Spleen (tissue), 11 donors: ENCODE measurements around the gene PHLDB2. TPM values are rescaled to one million over a fixed set of nuclear protein-coding genes. Genes with fewer than 3 reads are reported as not detected.
A peak's percentile ranks its signal among the peaks of the same experiment; 100 is the strongest.

ENCODE experiments used
- DNase-seq: peaks from one replicate; pipeline ENCODE4 v3.0.0-alpha.2; 2020
- H3K27ac ChIP-seq, 8 donors: fragments of 200-600 bp; sonication (generic) in 7 of 8; 1 replicate in 4 of 8; 2 replicates in 4 of 8; pipeline versions ENCODE4 v1.5.0 to v1.8.0; 2016 to 2021; ENCODE audit warnings: inconsistent platforms in 4 of 8, mild to moderate bottlenecking in 4 of 8, moderate library complexity in 1 of 8
- H3K27me3 ChIP-seq, 7 donors: fragments of 200-600 bp; sonication (generic) in 6 of 7; replicated peaks in 1 of 7; 1 replicate in 4 of 7; 2 replicates in 3 of 7; pipeline versions ENCODE4 v1.5.0 to v1.8.0; 2016 to 2021; ENCODE audit warnings: inconsistent platforms in 3 of 7, mild to moderate bottlenecking in 1 of 7
- H3K36me3 ChIP-seq, 6 donors: fragments of 200-600 bp; sonication (generic) in 5 of 6; 1 replicate in 4 of 6; 2 replicates in 2 of 6; pipeline versions ENCODE4 v1.5.0 to v1.8.0; 2016 to 2021; ENCODE audit warnings: inconsistent platforms in 2 of 6
- H3K4me1 ChIP-seq, 6 donors: fragments of 200-600 bp; sonication (generic) in 5 of 6; 1 replicate in 3 of 6; 2 replicates in 3 of 6; pipeline versions ENCODE4 v1.5.0 to v1.8.0; 2016 to 2021; ENCODE audit warnings: inconsistent platforms in 3 of 6
- H3K4me3 ChIP-seq, 8 donors: fragments of 200-600 bp; sonication (generic) in 7 of 8; 1 replicate in 4 of 8; 2 replicates in 4 of 8; pipeline versions ENCODE4 v1.5.0 to v1.8.0; 2016 to 2021; ENCODE audit warnings: inconsistent platforms in 4 of 8, mild to moderate bottlenecking in 4 of 8, moderate library complexity in 2 of 8
- H3K9me3 ChIP-seq, 8 donors: fragments of 200-600 bp; sonication (generic) in 7 of 8; 1 replicate in 4 of 8; 2 replicates in 4 of 8; pipeline versions ENCODE4 v1.5.0 to v1.8.0; 2016 to 2021; ENCODE audit warnings: inconsistent platforms in 4 of 8
- POLR2A ChIP-seq, 3 donors: fragments of 450-650 bp; IDR thresholded peaks; one replicate each; pipeline ENCODE4 v1.5.1; 2017; ENCODE audit warnings: antibody characterized with exemption in 3 of 3, mild to moderate bottlenecking in 1 of 3
- POLR2AphosphoS5 ChIP-seq, 3 donors: sonication (generic); formaldehyde crosslinking; IDR thresholded peaks; one replicate each; pipeline ENCODE4 v1.5.1; 2017; ENCODE audit warnings: antibody characterized with exemption in 3 of 3
- WGBS, 5 donors: extraction: QIAGEN DNeasy Blood & Tissue Kit in 3 of 5; methylation state at CpG; one replicate each; pipeline versions ENCODE4 v1.1.5 to v1.1.7; 2013 to 2018; 5-methylcytosine and 5-hydroxymethylcytosine counted together
- intact Hi-C: fragments of 100-400 bp; cut with DNase I; formaldehyde crosslinking; loops from one replicate; pipeline ENCODE4 v1.15.0; 2023; ENCODE audit warnings: low total_unique reads
- polyA plus RNA-seq, 3 donors: library from polyadenylated mRNA; stranded (reverse); fragments of 200-250 nt; gene quantifications; one replicate each; pipeline ENCODE4 v1.2.1, GENCODE V29; 2013
- total RNA-seq, 7 donors: library from RNA; depleted of rRNA in 3 of 7; stranded (reverse); fragments of >200 nt in 3 of 7; fragmentation: NEBNext Ultra II Directional in 4 of 7; extraction: Animal tissue kit (Norgen Biotek cat#: 25700) in 4 of 7; gene quantifications; one replicate each; pipeline versions ENCODE4 v1.1.0 to v1.2.1, GENCODE V29; 2016 to 2021
- TF ChIP-seq, protein P1 (sequence below), 11 experiments: fragments of 200-600 bp in 7 of 11; fragments of 450-650 bp in 4 of 11; sonication (generic) in 4 of 11; IDR thresholded peaks in 8 of 11; conservative IDR thresholded peaks in 3 of 11; 1 replicate in 7 of 11; 2 replicates in 4 of 11; pipeline versions ENCODE4 v1.4.0 to v1.8.0; 2016 to 2021; ENCODE audit warnings: antibody characterized with exemption in 11 of 11, inconsistent platforms in 4 of 11, mild to moderate bottlenecking in 1 of 11
- donor health status: healthy with polysubstance abuse.
- donor health status: DM: no; HTN: no; CAD: no; lungs with moderate emphysema.
- donor health status: DM: no; HTN: no; CAD: no.
- donor health status: Bipolar disorder and iron deficiency.
- donor health status: healthy.
- donor health status: DM: no; HTN: no; CAD: no.
- donor health status: DM: yes; HTN: yes; CAD: no.

The PHLDB2 gene
- total and polyA plus RNA-seq, 10 donors, result 4.7 to 78.6 (median 42.3) TPM

- intact Hi-C loops, result no loop called here
- WGBS, 5 donors, result 66 to 76% (median 66%) methylated on average over 6 of the region's 6 CpGs
These were observed 1.6 kb upstream of the PHLDB2 start for GRCh38 chr3:111857474-111857873.

GRCh38 chr3:111858642-111859041 lies 423 bp upstream of the PHLDB2 start:
- H3K36me3 ChIP-seq, result no peaks in the 10 kb centered on the region
- peak overlapping the region in 7 of 8 donors; percentile 59 to 87 (median 67) for H3K4me3 ChIP-seq
- intact Hi-C loops, result no loop called here
- peaks cover 4 to 52% (median 27%) of the 10 kb centered on the region in 6 donors for H3K4me1 ChIP-seq
- no peak for DNase-seq
- peaks cover 0 to 23% (median 0%) of the 10 kb centered on the region in 7 donors for H3K27me3 ChIP-seq
- 45 to 52% (median 50%) methylated on average over 10 of the region's 10 CpGs for WGBS, 5 donors
- TF ChIP-seq POLR2A (IDR thresholded peaks at IDR 0.05) (no peak), POLR2AphosphoS5 (IDR thresholded peaks at IDR 0.05) (no peak)
- TF ChIP-seq, protein P1, sequence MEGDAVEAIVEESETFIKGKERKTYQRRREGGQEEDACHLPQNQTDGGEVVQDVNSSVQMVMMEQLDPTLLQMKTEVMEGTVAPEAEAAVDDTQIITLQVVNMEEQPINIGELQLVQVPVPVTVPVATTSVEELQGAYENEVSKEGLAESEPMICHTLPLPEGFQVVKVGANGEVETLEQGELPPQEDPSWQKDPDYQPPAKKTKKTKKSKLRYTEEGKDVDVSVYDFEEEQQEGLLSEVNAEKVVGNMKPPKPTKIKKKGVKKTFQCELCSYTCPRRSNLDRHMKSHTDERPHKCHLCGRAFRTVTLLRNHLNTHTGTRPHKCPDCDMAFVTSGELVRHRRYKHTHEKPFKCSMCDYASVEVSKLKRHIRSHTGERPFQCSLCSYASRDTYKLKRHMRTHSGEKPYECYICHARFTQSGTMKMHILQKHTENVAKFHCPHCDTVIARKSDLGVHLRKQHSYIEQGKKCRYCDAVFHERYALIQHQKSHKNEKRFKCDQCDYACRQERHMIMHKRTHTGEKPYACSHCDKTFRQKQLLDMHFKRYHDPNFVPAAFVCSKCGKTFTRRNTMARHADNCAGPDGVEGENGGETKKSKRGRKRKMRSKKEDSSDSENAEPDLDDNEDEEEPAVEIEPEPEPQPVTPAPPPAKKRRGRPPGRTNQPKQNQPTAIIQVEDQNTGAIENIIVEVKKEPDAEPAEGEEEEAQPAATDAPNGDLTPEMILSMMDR (IDR thresholded peaks at IDR 0.05 in 8 of 11, conservative IDR thresholded peaks at IDR 0.05 in 3 of 11), result no peak
- no peaks in the 10 kb centered on the region for H3K9me3 ChIP-seq
- peak overlapping the region; percentile 82 to 94 (median 92) for H3K27ac ChIP-seq

More at GRCh38 chr3:111857474-111857873, 1.6 kb upstream of the PHLDB2 start:
- TF ChIP-seq, protein P1 (IDR thresholded peaks at IDR 0.05 in 8 of 11, conservative IDR thresholded peaks at IDR 0.05 in 3 of 11), result no peak
- TF ChIP-seq POLR2A (IDR thresholded peaks at IDR 0.05), result no peak
- TF ChIP-seq POLR2AphosphoS5 (IDR thresholded peaks at IDR 0.05), result no peak
- peaks cover 0 to 23% (median 0%) of the 10 kb centered on the region in 7 donors for H3K27me3 ChIP-seq
- no peaks in the 10 kb centered on the region for H3K9me3 ChIP-seq
- H3K4me1 ChIP-seq, result peaks cover 0 to 41% (median 25%) of the 10 kb centered on the region in 6 donors
- no peak for DNase-seq
- no peaks in the 10 kb centered on the region for H3K36me3 ChIP-seq
- H3K27ac ChIP-seq, result no peak overlapping the region
- H3K4me3 ChIP-seq, result no peak overlapping the region

DNA sequence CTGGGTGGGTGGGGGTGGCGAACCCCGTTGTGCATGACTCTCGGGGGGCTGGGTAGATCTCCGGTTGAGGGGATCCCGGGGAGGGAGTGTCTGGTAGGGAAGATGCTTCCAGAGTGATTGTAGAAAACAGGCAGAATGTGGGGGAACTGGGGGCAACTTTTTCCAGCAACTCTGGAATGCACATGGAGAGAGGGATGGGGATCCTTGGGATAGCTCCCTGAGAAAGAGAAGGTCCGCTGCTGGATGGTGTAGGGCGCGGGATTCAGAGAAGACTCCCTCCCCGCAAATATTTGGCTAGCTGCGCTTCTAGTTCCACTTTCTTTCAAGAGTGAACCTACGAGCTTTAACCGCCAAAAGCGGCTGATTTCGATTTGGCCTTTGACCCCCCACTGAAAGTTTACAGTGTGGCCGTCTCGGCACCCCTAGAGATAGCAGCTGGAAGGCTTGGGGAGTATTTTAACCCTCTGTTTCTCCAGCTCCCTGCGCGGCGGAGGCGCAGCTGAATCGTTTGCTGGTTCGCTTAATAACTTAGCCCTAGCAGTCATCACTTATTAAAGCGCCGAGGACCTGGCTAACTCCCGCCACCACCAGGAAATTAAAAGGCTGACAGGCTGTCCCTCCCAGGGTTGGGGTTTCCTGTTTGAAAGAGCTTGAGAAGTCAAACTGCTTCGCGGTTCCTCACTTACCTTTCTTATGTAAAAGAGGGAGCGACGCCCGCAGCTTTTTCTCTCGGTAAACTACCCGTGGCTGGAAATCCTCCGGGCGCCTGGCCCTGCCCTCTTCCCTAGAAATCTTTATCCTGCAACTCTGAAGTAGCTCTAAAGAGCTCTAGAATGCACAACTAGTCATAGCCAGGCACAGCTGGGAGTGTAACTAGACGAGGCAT lies 1.2 kb downstream of the PHLDB2 start:
- DNase-seq, result peak; percentile 87
- TF ChIP-seq, protein P1 (IDR thresholded peaks at IDR 0.05 in 8 of 11, conservative IDR thresholded peaks at IDR 0.05 in 3 of 11), result peak in 10 of 11 experiments; percentile 20 to 69 (median 52)
- TF ChIP-seq POLR2AphosphoS5 (IDR thresholded peaks at IDR 0.05), result peak in 2 of 3 donors; percentile 69 to 73
- peak in 1 of 3 donors; percentile 69 for TF ChIP-seq POLR2A (IDR thresholded peaks at IDR 0.05)
- H3K27ac ChIP-seq, result peak overlapping the region; percentile 82 to 94 (median 92)
- H3K27me3 ChIP-seq, result peaks cover 0 to 23% (median 0%) of the 10 kb centered on the region in 7 donors
- H3K9me3 ChIP-seq, result no peaks in the 10 kb centered on the region
- WGBS, 5 donors, result 0 to 1% (median 1%) methylated on average over 33 to 35 of the region's 35 CpGs
- intact Hi-C loops, result loop anchor here (10.0 kb wide), 1 partner anchor 145 kb away; no protein-coding TSS in a partner anchor
- H3K4me1 ChIP-seq, result peaks cover 4 to 68% (median 38%) of the 10 kb centered on the region in 6 donors
- H3K36me3 ChIP-seq, result no peaks in the 10 kb centered on the region
- peak overlapping the region; percentile 59 to 87 (median 67) for H3K4me3 ChIP-seq

DNA sequence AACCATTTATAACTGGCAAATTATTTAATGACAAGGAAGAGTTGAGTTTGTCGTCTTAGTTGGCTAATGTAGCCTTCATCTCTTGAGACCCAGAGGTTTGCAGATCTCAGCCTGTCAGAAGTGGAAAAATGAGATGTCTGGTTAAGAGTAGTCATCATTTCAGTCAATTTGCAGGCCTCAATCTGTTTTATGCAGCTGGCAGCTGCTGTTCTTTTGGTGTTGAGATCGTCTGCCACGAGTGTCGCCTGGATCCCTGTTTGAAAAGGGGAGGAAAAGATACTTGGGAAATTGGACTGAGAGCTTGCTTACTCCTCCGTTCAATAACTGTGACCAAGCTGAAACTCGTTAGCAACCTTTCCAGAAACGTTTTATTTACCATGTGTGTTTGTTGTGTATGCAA lies 2.3 kb downstream of the PHLDB2 start:
- H3K4me3 ChIP-seq, result peak overlapping the region in 6 of 8 donors; percentile 59 to 87 (median 67)
- 59 to 74% (median 65%) methylated on average over 7 of the region's 7 CpGs for WGBS, 5 donors
- no peaks in the 10 kb centered on the region for H3K36me3 ChIP-seq
- H3K27ac ChIP-seq, result peak overlapping the region; percentile 82 to 94 (median 92)
- no peaks in the 10 kb centered on the region for H3K9me3 ChIP-seq
- intact Hi-C loops, result loop anchor here (10.0 kb wide), 1 partner anchor 147 kb away; no protein-coding TSS in a partner anchor
- no peak for DNase-seq
- TF ChIP-seq POLR2AphosphoS5 (IDR thresholded peaks at IDR 0.05), result peak in 1 of 3 donors; percentile 27
- TF ChIP-seq, protein P1 (IDR thresholded peaks at IDR 0.05 in 8 of 11, conservative IDR thresholded peaks at IDR 0.05 in 3 of 11), result no peak
- peaks cover 0 to 23% (median 0%) of the 10 kb centered on the region in 7 donors for H3K27me3 ChIP-seq
- H3K4me1 ChIP-seq, result peaks cover 4 to 79% (median 41%) of the 10 kb centered on the region in 6 donors
